HG03139 (cell line): ENCODE results near the gene SAMD14.

Source experiments
- ATAC-seq: cut with Tn5 transposase; IDR thresholded peaks from one replicate; pipeline ENCODE4 v1.9.1; 2021; ENCODE audit not compliant: unreplicated experiment

Gene SAMD14

DNA sequence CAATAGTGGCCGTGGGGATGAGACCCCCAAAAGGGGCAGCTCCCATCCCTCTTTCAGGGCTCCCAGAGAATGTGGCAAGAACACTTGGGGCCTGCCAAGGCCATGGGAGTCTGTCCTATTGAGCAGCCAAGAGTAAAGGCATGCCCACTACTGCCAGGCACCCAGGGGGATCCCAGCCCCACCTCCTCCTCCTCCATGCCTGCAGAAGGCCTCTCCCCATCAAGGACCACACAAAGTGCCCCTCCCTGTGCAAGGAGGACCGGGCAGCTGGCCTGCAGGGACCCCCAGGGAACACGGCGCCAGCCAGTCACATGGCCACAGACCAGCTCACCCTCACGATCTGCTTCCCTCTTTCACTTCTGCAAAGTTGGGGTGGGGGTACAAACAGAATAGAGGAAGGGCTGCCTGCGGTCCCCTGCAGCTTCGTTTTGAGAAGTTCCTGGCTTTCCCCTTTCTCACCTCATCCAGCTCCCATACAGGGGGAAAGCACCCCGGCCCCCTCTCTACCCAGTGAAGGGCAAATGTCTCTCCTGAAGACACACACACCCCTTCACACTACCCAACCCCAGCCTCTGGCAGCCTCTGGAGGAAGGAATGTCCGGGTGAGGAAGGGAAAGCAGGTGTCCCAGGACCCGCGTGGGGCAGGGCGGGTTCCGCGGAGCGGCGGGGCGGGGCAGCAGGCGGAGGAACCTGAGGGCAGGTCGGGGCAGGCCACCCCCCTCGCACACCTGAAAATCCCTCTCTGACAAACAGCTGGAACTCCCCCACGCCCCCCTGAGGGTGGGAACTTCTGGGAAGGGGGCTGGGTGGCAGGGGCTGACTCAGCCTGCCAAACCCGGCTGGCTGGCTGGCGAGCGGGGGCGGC, 18.5 kb upstream of the SAMD14 start:
- ATAC-seq = peak; percentile 32

GRCh38 chr17:50147841-50148225, 17.9 kb upstream of the SAMD14 start:
- ATAC-seq = no peak

DNA sequence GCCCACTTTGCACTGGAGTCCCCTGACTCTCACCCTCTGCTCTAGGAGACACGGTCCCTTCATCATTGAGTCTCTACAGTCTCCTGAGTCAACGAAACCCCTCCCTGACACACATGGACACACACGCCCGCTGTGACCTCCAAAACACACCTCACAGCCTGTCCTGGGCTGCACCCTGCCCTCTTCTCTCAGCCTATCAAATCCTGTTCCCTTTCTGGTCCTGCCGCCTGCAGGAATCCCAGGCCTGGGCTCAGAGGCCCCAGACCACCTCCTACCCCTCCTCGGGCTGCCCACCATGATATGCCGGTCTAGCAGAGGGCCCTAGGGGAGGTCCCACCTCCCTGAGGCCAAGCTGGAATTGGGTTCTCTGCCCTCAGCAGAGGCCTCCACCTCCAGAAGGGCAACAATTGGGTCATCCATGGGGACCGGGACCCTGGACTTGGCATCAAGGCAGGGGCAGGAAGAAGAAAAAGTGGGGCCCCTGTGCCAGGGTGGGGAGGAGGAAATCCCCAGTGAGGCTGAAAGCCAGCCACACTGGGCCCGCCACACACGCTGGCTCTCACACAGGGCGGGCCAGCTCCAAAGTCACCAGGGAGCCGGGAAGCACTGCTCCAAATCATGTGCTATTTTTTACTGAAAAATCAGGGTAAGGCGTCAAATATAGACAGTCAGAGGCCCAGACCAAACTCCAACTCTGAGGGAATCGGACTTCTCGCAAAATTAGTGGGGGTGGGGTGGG, 17.1 kb upstream of the SAMD14 start:
- ATAC-seq = no peak

- no peak for ATAC-seq
Measured at GRCh38 chr17:50146230-50146926, 16.4 kb upstream of the SAMD14 start.

GRCh38 chr17:50145532-50146229, 15.7 kb upstream of the SAMD14 start:
- ATAC-seq = no peak

DNA sequence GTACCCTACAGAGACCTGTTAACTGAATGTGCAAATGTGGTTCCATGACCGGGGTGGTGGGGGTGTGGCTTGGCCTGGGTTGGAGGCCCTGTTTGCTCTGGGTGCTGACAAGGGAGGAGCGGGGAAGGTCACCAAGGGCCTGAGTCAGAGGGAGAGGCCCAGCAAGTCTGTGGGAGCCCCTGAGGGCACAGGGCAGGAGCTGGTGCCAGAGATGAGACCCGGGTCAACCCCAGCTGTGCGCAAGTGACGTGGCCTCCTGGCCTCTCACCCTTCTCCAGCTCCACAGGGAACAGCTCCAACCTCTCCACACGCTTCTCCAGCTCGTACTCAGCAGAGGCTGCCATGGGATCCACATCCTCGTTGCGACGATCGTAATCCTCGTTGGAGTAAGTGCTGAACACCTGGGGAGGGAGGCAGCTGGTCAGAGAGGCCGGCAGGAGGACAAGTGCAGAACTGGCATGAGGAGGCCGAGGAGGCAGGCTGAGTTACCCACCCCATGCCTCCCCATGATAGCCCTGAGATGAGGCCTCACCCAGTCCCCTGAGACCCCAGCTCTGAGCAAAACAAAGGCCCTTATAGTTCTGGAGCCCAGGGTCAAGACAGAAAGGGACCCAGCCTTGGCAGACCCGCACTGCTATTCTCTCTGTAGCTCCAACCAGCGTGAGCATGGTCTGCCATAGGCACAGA, 15.0 kb upstream of the SAMD14 start:
- ATAC-seq = no peak

DNA sequence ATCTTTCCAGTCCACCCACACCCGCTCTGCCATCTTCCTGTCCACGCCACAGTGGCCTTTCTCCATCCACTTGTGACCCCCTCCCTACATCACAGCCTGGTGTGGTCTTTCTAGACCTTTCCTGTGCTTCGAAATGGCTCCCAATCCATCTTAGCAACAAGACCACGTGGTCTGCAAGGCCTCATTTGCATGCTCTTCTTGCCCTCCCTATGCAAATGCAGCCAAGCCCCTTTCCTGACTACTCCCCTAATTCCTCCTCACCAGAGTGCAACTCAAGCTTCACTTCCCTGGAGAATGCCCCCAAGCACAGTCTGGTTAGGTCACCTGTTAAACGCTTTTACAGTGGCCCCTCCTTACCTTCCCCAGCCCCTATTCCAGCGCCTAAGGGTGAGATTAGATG, 14.4 kb upstream of the SAMD14 start:
- ATAC-seq = no peak

- ATAC-seq = no peak
Measured at GRCh38 chr17:50143461-50144176, 13.7 kb upstream of the SAMD14 start.

DNA sequence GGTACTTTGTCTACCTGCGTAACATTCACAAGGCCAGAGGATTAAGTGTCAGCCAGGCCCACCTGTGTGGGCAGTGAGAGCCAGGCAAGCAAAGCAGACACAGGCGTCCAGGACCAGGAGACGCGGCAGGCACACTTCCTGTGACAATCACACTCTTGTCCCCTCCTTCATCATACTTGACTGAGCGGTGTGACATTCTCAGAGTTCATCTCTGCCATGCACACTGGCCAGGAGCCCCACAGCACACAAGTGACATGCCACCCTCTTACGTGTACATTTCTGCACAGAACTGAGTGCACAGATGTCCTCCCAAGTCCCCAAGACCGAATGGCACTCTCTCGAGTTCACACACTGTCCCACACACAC, 11.8 kb upstream of the SAMD14 start:
- ATAC-seq = no peak

DNA sequence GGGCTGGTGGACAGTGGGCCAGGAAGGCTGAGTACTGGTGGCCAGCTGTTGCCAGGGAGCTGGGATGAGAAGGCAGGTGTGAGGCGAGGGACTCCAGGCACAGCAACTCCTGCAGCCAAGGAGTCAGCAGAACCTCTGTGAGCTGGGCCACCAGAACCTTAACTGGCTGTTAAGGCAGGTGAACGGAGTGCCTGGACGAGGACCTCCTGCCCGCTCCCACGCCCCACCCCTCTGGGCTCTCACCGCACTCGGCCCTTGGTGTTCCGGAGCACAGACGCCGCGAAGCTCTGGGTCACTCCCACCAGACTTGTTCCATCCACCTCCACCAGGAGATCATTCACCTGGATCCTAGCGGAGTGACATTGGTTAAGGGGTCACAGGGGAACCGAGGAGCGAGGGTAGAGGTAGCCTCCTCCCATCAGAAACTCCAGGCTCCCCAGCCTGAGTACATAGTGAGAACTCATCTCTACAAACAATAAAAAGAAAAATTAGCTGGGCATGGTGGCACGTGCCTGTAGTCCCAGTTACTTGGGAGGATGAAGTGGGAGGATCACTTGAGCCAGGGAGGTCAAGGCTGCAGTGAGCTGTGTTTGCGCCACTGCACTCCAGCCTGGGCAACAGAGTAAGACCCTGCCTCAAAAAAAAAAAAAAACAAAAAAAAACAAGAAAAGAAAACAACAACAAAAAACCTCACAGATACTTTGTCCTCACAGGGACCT, 11.2 kb upstream of the SAMD14 start:
- no peak for ATAC-seq

GRCh38 chr17:50139950-50140885, 10.3 kb upstream of the SAMD14 start:
- ATAC-seq = peak; percentile 52

DNA sequence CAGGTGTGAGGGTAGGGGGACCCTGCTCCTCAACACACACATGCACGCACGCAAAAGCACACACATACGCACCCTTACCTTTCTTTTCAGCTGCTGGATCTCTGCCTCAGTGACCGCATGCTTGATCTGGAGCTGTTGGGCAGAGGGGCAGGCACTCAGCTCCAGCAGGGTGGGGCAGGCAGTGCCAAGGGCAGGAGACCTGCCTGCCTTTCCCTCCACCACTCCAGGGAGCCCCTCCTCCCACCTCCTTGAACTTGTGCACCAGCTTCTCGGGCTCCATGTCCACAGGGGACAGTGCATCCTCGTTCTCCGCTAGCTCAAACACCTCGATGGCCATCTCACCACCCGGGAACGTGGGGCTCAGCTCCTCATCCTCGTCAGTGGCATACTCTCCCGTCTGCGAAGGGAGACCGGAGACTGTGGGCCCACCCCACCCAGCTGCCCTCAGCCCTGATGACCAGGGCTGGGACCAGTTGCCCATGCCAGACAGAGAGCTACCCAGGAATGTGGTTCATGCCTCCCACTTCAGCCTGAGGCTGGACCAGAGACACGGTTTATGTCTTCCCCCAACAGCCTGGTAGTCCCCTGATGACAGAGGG, 9.3 kb upstream of the SAMD14 start:
- no peak for ATAC-seq

DNA sequence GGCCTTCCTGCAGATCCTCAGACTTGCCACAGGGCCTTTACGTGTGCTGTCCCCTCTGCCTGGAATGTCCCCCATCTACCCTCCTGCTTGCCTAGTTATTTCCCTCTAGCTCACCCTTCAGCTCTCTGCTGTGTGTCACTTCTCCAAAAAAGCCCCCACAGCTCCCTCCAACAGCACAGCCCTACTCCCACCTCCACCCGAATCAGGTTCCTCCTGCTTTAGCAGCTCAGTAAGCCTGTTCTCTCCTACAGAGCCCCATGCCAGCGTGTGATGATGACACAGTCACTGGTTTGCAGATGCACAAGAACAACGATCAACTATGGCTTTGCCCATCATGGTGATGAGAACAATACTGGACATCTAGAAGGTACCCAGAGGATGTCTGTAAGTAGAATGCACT, 7.1 kb upstream of the SAMD14 start:
- ATAC-seq = no peak

DNA sequence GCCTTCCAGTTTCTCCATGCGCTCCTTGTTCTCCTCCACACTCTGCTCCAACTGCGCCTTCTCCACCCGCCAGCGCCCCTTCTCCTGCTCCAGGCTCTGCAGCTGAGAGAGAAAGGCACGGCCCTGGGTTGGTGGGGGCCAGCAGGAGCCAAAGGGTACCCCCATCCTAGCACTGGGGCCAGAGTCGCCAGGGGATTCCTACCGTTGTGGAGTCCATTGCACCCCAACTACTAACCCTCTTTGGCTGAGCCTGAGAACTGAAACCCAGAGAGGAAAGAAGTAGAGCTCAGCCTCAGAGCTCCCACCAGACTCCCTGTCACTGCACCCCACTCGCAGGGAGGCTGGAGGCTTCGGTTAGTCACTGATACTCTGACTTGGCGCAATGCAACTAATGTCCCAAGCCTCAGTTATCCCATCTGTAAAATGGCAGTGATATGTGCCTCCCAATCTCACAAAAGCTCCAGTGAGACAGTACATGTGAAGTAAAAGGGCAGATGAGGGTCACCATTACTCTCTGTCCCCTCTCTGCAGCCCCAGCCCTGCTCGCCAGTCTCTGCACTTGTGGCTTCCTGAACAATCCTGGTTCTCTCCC, 6.2 kb upstream of the SAMD14 start:
- no peak for ATAC-seq

- ATAC-seq = no peak
Measured at GRCh38 chr17:50135316-50136095, 5.5 kb upstream of the SAMD14 start.

- no peak for ATAC-seq
Measured at GRCh38 chr17:50134206-50135110, 4.5 kb upstream of the SAMD14 start.
